OCI-LY7 (cell line): ENCODE results near the gene C2CD4D.

Experiments used
- EZH2phosphoT487 ChIP-seq: fragments of 200-600 bp; sonication (generic); IDR thresholded peaks from 2 replicates; pipeline ENCODE4 v1.6.1; 2018; ENCODE audit warnings: low read depth, borderline replicate concordance, mild to moderate bottlenecking, mixed run types, antibody characterized with exemption, low read length, moderate library complexity, mixed read lengths
- TF ChIP-seq, protein P1 (sequence below): fragments of 200-600 bp; sonication (generic); conservative IDR thresholded peaks from 2 replicates; pipeline ENCODE4 v1.5.1; 2014; ENCODE audit warnings: mild to moderate bottlenecking, antibody characterized with exemption, low read length, moderate library complexity, mixed read lengths

DNA sequence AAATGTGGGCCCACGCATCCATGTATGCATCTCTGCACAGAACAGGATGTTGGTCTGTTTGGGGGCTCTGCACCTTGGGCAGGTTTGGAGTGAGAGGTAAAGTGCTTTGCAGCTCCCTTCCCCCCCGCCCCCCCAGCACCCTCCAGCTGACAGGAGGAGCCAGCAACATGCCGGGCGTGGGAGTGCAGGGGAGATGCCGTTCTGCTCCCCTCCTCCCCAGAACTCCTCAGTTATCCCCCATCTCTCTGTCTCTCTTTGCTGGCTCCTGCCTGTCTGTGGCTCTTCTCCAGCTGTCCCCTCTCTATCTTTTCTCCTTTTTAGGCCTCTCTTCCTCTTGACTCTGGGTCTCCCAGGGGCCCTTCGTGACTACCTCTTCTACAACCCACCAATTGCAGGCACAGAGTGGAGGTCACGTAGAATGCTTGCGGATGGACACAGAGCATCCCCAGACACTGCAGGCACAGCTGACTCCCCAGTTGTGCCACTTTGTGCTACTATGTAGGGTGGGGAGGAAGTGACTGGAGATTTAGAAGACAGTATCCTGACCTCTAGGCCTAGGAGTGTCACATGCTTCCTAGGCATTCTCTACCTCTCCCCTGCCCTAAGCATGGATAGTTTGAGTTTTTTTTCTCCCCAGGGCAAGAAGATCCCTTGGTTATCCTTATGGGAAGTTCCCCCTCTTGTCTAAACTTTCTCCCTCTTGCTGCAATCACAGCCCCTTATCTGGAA, 6.3 kb downstream of the C2CD4D start:
- TF ChIP-seq, protein P1, sequence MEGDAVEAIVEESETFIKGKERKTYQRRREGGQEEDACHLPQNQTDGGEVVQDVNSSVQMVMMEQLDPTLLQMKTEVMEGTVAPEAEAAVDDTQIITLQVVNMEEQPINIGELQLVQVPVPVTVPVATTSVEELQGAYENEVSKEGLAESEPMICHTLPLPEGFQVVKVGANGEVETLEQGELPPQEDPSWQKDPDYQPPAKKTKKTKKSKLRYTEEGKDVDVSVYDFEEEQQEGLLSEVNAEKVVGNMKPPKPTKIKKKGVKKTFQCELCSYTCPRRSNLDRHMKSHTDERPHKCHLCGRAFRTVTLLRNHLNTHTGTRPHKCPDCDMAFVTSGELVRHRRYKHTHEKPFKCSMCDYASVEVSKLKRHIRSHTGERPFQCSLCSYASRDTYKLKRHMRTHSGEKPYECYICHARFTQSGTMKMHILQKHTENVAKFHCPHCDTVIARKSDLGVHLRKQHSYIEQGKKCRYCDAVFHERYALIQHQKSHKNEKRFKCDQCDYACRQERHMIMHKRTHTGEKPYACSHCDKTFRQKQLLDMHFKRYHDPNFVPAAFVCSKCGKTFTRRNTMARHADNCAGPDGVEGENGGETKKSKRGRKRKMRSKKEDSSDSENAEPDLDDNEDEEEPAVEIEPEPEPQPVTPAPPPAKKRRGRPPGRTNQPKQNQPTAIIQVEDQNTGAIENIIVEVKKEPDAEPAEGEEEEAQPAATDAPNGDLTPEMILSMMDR: no peak
- no peak for TF ChIP-seq EZH2phosphoT487
